ENCODE measurements around the gene NAGK.
"Not testable (repeated sequence)": the region's sequence is repeated elsewhere in the genome, so short reads cannot be mapped to it uniquely, and the experiment has no call there.

NAGK gene

DNA sequence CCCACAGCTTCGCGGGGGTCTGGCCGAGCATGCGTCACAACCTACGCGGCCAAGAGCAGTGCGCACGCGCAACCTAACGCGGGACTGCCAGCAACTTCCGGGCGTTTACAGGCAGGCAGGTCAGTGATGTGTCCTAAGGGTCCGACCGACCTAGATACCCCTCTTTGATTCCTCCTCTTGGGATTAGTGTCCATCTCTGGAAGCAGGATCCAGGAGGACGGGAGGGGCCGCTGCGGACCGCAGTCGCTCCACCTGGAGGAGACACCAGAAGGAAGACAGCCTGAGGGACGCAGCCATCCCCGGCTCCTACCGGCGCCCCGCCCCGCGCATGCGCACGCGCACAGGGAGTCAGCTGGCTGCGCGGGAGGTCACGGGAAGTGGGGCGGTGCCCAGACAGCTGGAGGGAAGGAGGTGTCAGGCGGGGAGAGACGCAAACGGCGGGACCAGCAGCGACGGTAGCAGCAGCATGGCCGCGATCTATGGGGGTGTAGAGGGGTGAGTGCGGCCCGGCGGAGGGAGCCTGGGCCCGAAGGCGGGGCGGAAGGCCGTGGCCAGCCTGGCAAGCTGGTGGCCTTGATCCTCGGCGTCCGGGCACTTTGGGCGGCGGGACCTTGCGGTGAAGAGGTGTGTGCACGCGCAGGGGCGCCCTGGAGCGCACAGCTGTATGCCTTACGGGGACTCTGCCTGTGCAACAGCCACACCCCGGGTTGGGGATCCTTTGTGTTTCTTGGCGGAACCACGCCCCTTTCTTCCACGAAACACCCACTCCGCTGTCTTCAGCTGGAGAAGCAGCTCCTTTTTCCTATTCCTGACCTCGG lies at the start of gene NAGK:
Gene NAGK (plus strand): TSS at position 431 of the 818 bp plus-strand sequence. CDS start 36 bp downstream, at position 467.
- DNase-seq (ENCODE audit: low spot score) = peak; percentile 97

GRCh38 chr2:71019989-71020388 lies 48.5 kb upstream of the NAGK start:
- DNase-seq (ENCODE audit: low spot score) = not testable (repeated sequence)

DNA sequence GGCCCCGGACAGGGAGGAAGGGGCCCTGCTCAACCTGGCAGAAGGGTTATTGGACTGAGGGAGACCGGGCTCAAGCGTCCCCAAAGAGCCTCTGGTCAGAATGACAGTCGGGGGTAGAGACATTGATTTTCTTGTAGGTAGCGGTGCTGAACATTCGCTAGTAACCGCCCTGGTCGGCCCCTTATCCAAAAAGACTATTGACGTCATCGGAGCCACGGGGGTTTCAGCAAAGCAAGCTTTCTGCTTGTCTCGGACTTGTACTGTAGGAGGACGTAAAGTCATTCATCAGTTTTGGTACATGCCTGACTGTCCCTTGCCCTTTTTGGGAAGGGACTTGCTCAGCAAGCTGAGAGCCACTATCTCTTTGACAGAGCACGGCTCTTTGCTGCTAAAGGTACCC lies 47.1 kb upstream of the NAGK start:
- DNase-seq (ENCODE audit: low spot score) = not testable (repeated sequence)

DNA sequence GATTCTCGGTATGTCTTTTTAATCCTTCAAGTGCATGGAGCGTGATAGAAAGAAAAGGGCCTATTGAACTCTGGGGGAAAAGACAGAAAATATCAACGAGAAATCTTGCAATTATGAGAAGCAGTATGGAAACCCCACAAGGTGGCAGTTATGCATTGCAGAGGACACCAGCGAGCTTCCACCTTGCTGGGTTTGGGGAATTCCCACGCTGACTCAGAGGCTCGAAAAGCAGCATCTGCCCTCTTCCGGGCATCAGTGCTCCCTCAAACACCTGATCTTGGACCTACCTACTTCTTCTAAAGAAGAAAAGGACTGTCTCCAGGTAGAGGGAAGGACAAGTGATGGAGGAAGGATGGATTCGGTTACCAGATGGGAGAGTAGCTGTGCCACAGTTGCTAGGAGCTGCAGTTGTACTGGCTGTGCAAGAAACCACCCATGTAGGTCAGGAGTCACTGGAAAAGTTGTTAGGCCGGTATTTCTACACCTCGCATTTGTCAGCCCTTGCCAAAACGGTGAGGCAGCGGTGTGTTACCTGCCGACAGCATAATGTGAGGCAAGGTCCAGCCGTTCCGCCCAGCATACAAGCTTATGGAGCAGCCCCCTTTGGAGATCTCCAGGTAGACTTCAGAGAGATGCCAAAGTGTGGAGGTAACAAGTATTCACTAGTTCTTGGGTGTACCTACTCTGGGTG lies 44.8 kb upstream of the NAGK start:
- DNase-seq (ENCODE audit: low spot score) = not testable (repeated sequence)

DNA sequence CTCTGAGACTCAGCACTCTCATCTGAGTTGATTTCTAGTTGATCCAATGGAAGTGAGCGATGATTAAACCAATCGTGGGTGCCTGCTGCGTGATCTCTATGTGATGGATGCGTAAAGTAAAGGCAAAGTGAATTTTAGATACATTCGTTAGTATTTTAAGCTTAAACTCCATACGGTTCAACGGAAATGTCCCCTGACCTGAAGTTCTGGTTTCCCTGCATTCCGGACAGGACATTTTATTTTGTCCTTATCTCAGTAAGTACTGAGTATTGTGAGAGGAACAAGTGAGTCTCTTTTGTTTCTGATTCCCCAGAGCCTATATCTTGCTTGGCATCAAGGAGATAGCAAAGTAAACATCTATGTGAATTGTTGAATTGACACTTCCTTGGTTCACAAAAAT lies 32.2 kb upstream of the NAGK start:
- not testable (repeated sequence) for DNase-seq (ENCODE audit: low spot score)

DNA sequence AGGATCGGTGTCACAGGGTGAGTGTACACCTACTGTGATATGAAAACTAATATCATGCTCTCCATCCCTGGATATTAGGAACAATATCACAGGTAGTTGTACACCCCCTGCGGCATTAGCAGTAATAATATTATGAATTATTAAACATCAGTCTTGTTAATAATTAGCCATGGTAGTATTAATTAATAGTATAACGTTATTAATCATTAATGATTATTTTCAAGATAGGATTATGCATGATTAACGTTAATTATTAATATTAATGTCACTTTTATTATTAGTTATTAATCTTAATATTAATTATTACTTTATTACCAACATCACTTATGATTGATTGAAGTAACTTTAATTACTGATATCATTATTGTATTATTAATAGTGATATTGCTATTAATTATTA lies 26.2 kb upstream of the NAGK start:
- no peak for DNase-seq (ENCODE audit: low spot score)

- DNase-seq (ENCODE audit: low spot score) = no peak
These were observed 24.7 kb upstream of the NAGK start for GRCh38 chr2:71043531-71044407.

DNA sequence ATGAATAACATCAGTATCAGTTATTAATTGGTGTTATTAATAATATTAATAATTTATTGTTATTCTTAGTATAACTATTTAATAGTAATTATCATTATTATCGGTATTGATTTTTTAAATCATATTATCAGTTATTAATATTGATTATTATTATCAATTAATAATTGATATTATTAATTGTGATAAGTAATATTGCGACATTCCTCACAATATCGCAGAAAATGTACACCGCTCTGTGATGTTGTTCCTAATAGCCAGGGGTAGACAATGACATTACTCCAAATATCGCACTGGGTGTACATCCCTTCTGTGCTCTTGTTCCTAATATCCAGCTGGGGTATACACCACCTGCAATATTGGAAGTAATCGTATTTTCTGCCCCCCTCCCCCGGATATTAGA lies 23.3 kb upstream of the NAGK start:
- DNase-seq (ENCODE audit: low spot score) = no peak

GRCh38 chr2:71045865-71046548 lies 22.4 kb upstream of the NAGK start:
- DNase-seq (ENCODE audit: low spot score) = no peak

GRCh38 chr2:71048096-71048495 lies 20.4 kb upstream of the NAGK start:
- DNase-seq (ENCODE audit: low spot score) = no peak

DNA sequence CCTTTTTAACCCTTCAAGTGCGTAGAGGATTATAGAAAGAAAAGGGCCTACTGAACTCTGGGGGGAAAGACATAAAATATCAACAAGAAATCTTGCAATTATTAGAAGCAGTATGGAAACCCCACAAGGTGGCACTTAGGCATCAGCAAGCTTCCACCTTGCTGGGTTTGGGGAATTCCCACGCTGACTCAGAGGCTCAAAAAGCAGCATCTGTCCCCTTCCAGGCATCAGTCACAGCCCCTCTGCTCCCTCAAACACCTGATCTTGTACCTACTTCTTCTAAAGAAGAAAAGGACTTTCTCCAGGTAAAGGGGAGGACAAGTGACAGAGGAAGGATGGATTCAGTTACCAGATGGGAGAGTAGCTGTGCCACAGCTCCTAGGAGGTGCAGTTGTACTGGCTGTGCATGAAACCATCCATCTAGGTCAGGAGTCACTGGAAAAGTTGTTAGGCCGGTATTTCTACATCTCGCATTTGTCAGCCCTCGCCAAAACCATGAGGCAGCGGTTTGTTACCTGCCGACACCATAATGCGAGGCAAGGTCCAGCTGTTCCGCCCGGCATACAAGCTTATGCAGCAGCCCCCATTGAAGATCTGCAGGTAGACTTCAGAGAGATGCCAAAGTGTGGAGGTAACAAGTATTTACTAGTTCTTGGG lies 18.6 kb upstream of the NAGK start:
- not testable (repeated sequence) for DNase-seq (ENCODE audit: low spot score)

DNA sequence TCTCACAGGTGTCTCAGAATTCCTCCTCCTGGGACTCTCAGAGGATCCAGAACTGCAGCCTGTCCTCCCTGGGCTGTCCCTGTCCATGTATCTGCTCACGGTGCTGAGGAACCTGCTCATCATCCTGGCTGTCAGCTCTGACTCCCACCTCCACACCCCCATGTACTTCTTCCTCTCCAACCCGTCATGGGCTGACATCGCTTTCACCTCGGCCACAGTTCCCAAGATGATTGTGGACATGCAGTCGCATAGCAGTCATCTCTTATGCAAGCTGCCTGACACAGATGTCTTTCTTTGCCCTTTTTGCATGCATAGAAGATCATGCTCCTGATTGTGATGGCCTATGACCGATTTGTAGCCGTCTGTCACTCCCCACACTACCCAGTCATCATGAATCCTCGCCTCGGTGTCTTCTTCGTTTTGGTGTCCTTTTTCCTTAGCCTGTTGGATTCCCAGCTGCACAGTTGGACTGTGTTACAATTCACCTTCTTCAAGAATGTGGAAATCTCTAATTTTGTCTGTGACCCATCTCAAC lies 13.2 kb upstream of the NAGK start:
- not testable (repeated sequence) for DNase-seq (ENCODE audit: low spot score)

DNA sequence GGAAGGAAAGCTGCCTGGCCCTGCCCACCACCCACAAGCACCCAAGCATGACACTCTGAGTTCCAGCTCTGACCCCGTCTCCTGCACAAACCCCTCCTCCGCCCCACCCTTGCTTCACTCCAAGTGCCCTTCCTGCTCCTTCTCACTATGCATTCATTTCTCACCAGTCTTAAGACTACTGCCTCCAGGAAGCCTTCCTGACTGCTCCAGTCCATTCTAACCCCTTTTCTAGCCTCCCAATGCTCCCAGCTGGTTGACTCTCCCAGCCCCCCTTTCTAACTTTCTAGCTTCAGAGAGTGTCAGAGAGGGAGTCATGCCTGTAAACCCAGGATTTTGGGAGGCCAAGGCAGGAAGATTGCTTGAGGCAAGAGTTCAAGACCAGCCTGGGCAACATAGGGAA lies 8.2 kb upstream of the NAGK start:
- DNase-seq (ENCODE audit: low spot score) = no peak

- no peak for DNase-seq (ENCODE audit: low spot score)
These were observed 7.6 kb upstream of the NAGK start for GRCh38 chr2:71060871-71061270.

DNA sequence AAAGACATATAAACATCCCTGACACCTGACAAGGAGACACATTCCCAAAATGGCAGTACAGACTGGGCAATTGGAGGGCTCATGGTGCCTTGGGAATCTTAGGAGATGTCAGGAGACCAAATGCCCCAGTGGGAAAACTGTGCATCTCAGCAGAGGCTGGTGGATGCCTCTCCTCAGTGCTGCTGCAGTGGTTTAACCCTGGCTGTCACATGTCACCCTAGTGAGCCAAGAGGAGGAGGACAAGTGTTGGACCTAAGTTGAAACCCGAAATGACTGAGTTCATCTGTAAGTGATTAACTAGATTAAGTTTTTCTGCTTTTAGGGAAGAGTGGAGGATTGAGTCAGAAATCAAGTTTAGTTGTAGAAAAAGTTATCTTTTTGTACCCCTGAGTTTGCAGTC lies 5.2 kb upstream of the NAGK start:
- no peak for DNase-seq (ENCODE audit: low spot score)

DNA sequence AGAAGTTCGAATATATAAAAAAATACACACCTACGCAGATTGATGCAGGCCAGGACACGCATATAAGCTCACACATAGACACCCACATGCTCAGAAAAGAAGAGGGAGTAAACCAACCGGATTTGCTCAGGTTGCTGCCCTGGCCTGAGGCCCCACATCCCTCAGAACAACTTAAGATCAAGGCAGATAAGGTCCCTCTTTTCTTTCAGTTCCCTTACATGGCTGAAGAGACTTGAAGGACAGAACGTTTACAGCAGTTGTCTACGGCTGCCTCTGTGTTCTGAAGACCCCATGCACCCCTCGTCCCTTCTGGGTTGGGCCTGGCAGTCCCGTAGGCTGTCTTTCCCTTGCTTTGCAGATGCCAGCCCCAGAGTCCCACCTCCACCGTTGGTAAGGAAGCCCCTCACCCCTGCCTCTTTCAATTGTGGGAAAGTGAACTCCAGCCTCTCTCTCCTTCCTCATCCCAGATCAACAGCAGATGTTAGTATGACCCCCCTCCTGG lies 4.3 kb upstream of the NAGK start:
- DNase-seq (ENCODE audit: low spot score) = no peak

GRCh38 chr2:71064754-71065621 lies 3.5 kb upstream of the NAGK start:
- no peak for DNase-seq (ENCODE audit: low spot score)

GRCh38 chr2:71066856-71067255 lies 1.6 kb upstream of the NAGK start:
- no peak for DNase-seq (ENCODE audit: low spot score)

DNA sequence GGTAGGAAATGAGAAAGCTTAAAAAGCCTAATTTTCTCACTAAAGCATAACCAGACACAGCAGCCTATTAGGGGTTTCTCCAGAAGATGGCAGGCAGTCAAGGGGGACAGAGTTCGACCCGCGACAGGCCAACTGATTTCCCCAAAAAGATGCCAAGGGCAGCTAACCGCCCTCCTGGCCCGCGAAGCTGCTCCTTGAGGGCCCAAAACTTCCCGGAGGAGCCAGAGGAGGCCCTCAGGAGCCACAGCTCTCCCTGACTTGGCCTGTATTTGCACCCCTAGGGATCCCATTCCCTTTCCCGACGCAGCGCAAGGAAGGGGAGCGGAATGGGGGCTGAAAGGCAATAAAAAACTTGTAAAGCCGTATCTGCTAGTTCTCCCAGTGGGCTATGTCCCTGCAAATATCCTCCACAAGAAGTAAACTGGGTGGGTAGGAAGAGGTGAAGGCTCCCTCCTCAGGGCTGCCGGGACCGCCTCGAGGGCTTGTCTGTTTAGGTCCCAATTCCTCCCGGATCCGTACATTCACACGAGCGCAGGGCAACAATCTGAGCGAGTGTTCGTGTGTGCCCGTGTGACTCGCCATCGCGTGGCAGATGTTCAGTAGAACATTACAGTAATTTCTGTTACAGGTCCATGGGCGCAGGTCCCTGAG lies 756 bp upstream of the NAGK start:
- DNase-seq (ENCODE audit: low spot score) = no peak
